HG03521 (cell line): ENCODE results near the gene MYLIP.

ENCODE experiments used
- ATAC-seq: cut with Tn5 transposase; IDR thresholded peaks from one replicate; pipeline ENCODE4 v1.9.1; 2021; ENCODE audit warnings: mild to moderate bottlenecking, moderate library complexity; ENCODE audit not compliant: unreplicated experiment

MYLIP gene

GRCh38 chr6:16137451-16137801 lies 8.5 kb downstream of the MYLIP start:
- ATAC-seq = no peak

- ATAC-seq = no peak
These were observed 10.7 kb downstream of the MYLIP start for GRCh38 chr6:16139556-16139955.

GRCh38 chr6:16140607-16141006 lies 11.7 kb downstream of the MYLIP start:
- no peak for ATAC-seq

- ATAC-seq = no peak
These were observed 12.6 kb downstream of the MYLIP start for GRCh38 chr6:16141514-16141913.

- ATAC-seq = no peak
These were observed 16.2 kb downstream of the MYLIP start for GRCh38 chr6:16145038-16145437.

GRCh38 chr6:16146028-16146427 lies 17.1 kb downstream of the MYLIP start:
- no peak for ATAC-seq

- no peak for ATAC-seq
These were observed 17.7 kb downstream of the MYLIP start for GRCh38 chr6:16146527-16146955.

- no peak for ATAC-seq
These were observed 19.6 kb downstream of the MYLIP start for GRCh38 chr6:16148498-16148897.

- no peak for ATAC-seq
These were observed 20.4 kb downstream of the MYLIP start for GRCh38 chr6:16149305-16149704.

- ATAC-seq = no peak
These were observed 21.2 kb downstream of the MYLIP start for GRCh38 chr6:16150098-16150497.

GRCh38 chr6:16153211-16153820 lies 24.4 kb downstream of the MYLIP start:
- ATAC-seq = no peak

GRCh38 chr6:16154904-16155303 lies 26.0 kb downstream of the MYLIP start:
- no peak for ATAC-seq

GRCh38 chr6:16157492-16157891 lies 28.6 kb downstream of the MYLIP start:
- no peak for ATAC-seq

GRCh38 chr6:16157909-16158308 lies 29.0 kb downstream of the MYLIP start:
- no peak for ATAC-seq

GRCh38 chr6:16158943-16159557 lies 30.2 kb downstream of the MYLIP start:
- ATAC-seq = no peak

GRCh38 chr6:16160794-16161193 lies 31.9 kb downstream of the MYLIP start:
- ATAC-seq = no peak

- ATAC-seq = no peak
These were observed 33.1 kb downstream of the MYLIP start for GRCh38 chr6:16162003-16162402.

- ATAC-seq = no peak
These were observed 34.2 kb downstream of the MYLIP start for GRCh38 chr6:16163066-16163465.

GRCh38 chr6:16163535-16164300 lies 34.8 kb downstream of the MYLIP start:
- no peak for ATAC-seq

- no peak for ATAC-seq
These were observed 36.8 kb downstream of the MYLIP start for GRCh38 chr6:16165641-16166040.

- no peak for ATAC-seq
These were observed 38.2 kb downstream of the MYLIP start for GRCh38 chr6:16166871-16167608.

- no peak for ATAC-seq
These were observed 39.2 kb downstream of the MYLIP start for GRCh38 chr6:16168121-16168520.
